Breast epithelium (tissue), 3 donors: Measurements from ENCODE around the gene PDE4D.

Source experiments
- POLR2A ChIP-seq: fragments of 450-650 bp; IDR thresholded peaks from one replicate; pipeline ENCODE4 v1.6.1; 2016; ENCODE audit warnings: antibody characterized with exemption, mild to moderate bottlenecking, moderate library complexity
- TF ChIP-seq, protein P1 (sequence below), 3 donors: fragments of 450-650 bp; IDR thresholded peaks; one replicate each; pipeline ENCODE4 v1.5.1; 2016 to 2017; ENCODE audit warnings: antibody characterized with exemption in 3 of 3, mild to moderate bottlenecking in 3 of 3, moderate library complexity in 3 of 3

- TF ChIP-seq, protein P1, sequence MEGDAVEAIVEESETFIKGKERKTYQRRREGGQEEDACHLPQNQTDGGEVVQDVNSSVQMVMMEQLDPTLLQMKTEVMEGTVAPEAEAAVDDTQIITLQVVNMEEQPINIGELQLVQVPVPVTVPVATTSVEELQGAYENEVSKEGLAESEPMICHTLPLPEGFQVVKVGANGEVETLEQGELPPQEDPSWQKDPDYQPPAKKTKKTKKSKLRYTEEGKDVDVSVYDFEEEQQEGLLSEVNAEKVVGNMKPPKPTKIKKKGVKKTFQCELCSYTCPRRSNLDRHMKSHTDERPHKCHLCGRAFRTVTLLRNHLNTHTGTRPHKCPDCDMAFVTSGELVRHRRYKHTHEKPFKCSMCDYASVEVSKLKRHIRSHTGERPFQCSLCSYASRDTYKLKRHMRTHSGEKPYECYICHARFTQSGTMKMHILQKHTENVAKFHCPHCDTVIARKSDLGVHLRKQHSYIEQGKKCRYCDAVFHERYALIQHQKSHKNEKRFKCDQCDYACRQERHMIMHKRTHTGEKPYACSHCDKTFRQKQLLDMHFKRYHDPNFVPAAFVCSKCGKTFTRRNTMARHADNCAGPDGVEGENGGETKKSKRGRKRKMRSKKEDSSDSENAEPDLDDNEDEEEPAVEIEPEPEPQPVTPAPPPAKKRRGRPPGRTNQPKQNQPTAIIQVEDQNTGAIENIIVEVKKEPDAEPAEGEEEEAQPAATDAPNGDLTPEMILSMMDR (IDR thresholded peaks at IDR 0.05), result no peak
- no peak for TF ChIP-seq POLR2A
Observed at GRCh38 chr5:58924306-58924705, 969.2 kb downstream of the PDE4D start.
